OCI-LY1 (cell line): ENCODE results near the gene CIC.

Source experiments
- CTCF ChIP-seq: fragments of 200-600 bp; sonication (generic), shearing (Covaris generic); IDR thresholded peaks from 2 replicates; pipeline ENCODE4 v1.5.1; 2017; ENCODE audit warnings: mild to moderate bottlenecking, antibody characterized with exemption, low read length, moderate library complexity, mixed read lengths
- EZH2 ChIP-seq: fragments of 200-600 bp; sonication (generic), shearing (Covaris generic); IDR thresholded peaks from 2 replicates; pipeline ENCODE4 v1.8.0; 2017; ENCODE audit warnings: borderline replicate concordance, mixed run types, mild to moderate bottlenecking, antibody characterized with exemption, low read length, moderate library complexity, mixed read lengths

- no peak for TF ChIP-seq CTCF
- TF ChIP-seq EZH2 = no peak
These were observed 2.9 kb downstream of the CIC start for GRCh38 chr19:42271861-42272534.
